Liver (tissue), 9 donors: ENCODE data around the gene RAB29. TPM values are rescaled to one million over a fixed set of nuclear protein-coding genes. Genes with fewer than 3 reads are reported as not detected.

Experiments used
- DNase-seq: peaks from one replicate; pipeline ENCODE4 v3.0.0-alpha.2; 2017; ENCODE audit warnings: low spot score
- H3K27ac ChIP-seq, 2 donors: one replicate each; pipeline ENCODE4 v1.7.0; 2013; ENCODE audit warnings: inconsistent platforms in 2 of 2, low read length in 2 of 2, control low read depth in 1 of 2, low read depth in 1 of 2, mild to moderate bottlenecking in 1 of 2
- H3K27me3 ChIP-seq, 4 donors: one replicate each; pipeline versions ENCODE4 v1.6.1 to v1.7.0; 2013; ENCODE audit warnings: low read length in 3 of 4, inconsistent platforms in 1 of 4, mild to moderate bottlenecking in 1 of 4, moderate library complexity in 1 of 4; ENCODE audit not compliant: control insufficient read depth in 4 of 4, insufficient read depth in 4 of 4
- H3K36me3 ChIP-seq, 4 donors: one replicate each; pipeline versions ENCODE4 v1.6.1 to v1.7.0; 2013; ENCODE audit warnings: low read length in 3 of 4, mild to moderate bottlenecking in 3 of 4, low read depth in 1 of 4, moderate library complexity in 1 of 4; ENCODE audit not compliant: control insufficient read depth in 4 of 4, insufficient read depth in 3 of 4
- H3K4me1 ChIP-seq, 4 donors: one replicate each; pipeline versions ENCODE4 v1.6.1 to v1.7.0; 2013; ENCODE audit warnings: low read length in 3 of 4, mild to moderate bottlenecking in 3 of 4, moderate library complexity in 1 of 4; ENCODE audit not compliant: control insufficient read depth in 4 of 4, insufficient read depth in 4 of 4
- H3K4me3 ChIP-seq, 3 donors: one replicate each; pipeline versions ENCODE4 v1.6.1 to v1.7.0; 2013; ENCODE audit warnings: low read length in 3 of 3, control low read depth in 1 of 3, low read depth in 1 of 3, mild to moderate bottlenecking in 1 of 3
- H3K9ac ChIP-seq, 2 donors: one replicate each; pipeline ENCODE4 v1.7.0; 2013; ENCODE audit warnings: low read length in 2 of 2, mild to moderate bottlenecking in 2 of 2, moderate library complexity in 2 of 2, control low read depth in 1 of 2, low read depth in 1 of 2
- H3K9me3 ChIP-seq, 4 donors: one replicate each; pipeline versions ENCODE4 v1.6.1 to v1.7.0; 2013; ENCODE audit warnings: low read length in 3 of 4; ENCODE audit not compliant: control insufficient read depth in 4 of 4
- ATF3 ChIP-seq: IDR thresholded peaks from 2 replicates; pipeline ENCODE4 v1.6.1; 2016; ENCODE audit warnings: antibody characterized with exemption
- CTCF ChIP-seq: fragments of 150-350 bp; IDR thresholded peaks from 2 replicates; pipeline ENCODE4 v1.5.1; 2017; ENCODE audit warnings: improper control_type of control experiment, low read depth, low read length; ENCODE audit not compliant: missing input control
- EGR1 ChIP-seq, 2 donors: IDR thresholded peaks; 2 replicates each; pipeline ENCODE4 v1.6.1; 2016 to 2018; ENCODE audit warnings: antibody characterized with exemption in 2 of 2, low read depth in 2 of 2
- FOXA1 ChIP-seq: IDR thresholded peaks from 2 replicates; pipeline ENCODE4 v1.6.1; 2016; ENCODE audit warnings: antibody characterized with exemption
- FOXA2 ChIP-seq: IDR thresholded peaks from 2 replicates; pipeline ENCODE4 v1.6.1; 2016; ENCODE audit warnings: antibody characterized with exemption
- HNF4A ChIP-seq, 2 donors: conservative IDR thresholded peaks; 2 replicates each; pipeline ENCODE4 v1.6.1; 2016; ENCODE audit warnings: antibody characterized with exemption in 2 of 2, mild to moderate bottlenecking in 2 of 2
- HNF4G ChIP-seq: IDR thresholded peaks from 2 replicates; pipeline ENCODE4 v1.6.1; 2016; ENCODE audit warnings: antibody characterized with exemption
- JUND ChIP-seq, 2 donors: IDR thresholded peaks; 2 replicates each; pipeline ENCODE4 v1.6.1; 2016; ENCODE audit warnings: antibody characterized with exemption in 2 of 2
- MAX ChIP-seq: IDR thresholded peaks from 2 replicates; pipeline ENCODE4 v1.6.1; 2016; ENCODE audit warnings: antibody characterized with exemption
- NR2F2 ChIP-seq: IDR thresholded peaks from 2 replicates; pipeline ENCODE4 v1.6.1; 2016; ENCODE audit warnings: antibody characterized with exemption
- RAD21 ChIP-seq, 2 donors: IDR thresholded peaks; 2 replicates each; pipeline ENCODE4 v1.6.1; 2016; ENCODE audit warnings: antibody characterized with exemption in 2 of 2, mild to moderate bottlenecking in 2 of 2
- REST ChIP-seq: IDR thresholded peaks from 2 replicates; pipeline ENCODE4 v1.6.1; 2016; ENCODE audit warnings: antibody characterized with exemption, mild to moderate bottlenecking
- RXRA ChIP-seq, 2 donors: IDR thresholded peaks; 2 replicates each; pipeline ENCODE4 v1.6.1; 2017 to 2018; ENCODE audit warnings: antibody characterized with exemption in 2 of 2, mild to moderate bottlenecking in 1 of 2
- TAF1 ChIP-seq: conservative IDR thresholded peaks from 2 replicates; pipeline ENCODE4 v1.6.1; 2016; ENCODE audit warnings: antibody characterized with exemption, mild to moderate bottlenecking
- YY1 ChIP-seq: IDR thresholded peaks from 2 replicates; pipeline ENCODE4 v1.6.1; 2016; ENCODE audit warnings: antibody characterized with exemption, mild to moderate bottlenecking
- ZBTB33 ChIP-seq: IDR thresholded peaks from 2 replicates; pipeline ENCODE4 v1.6.1; 2016; ENCODE audit warnings: antibody characterized with exemption
- WGBS: extraction: QIAGEN DNeasy Blood & Tissue Kit; methylation state at CpG from one replicate; pipeline ENCODE4 v1.1.7; 2013; 5-methylcytosine and 5-hydroxymethylcytosine counted together
- polyA plus RNA-seq, 2 donors: library from polyadenylated mRNA; stranded (reverse) in 1 of 2; unstranded in 1 of 2; fragments of 200-250 nt in 1 of 2; fragments of >200 nt in 1 of 2; fragmentation: Nextera tagmentation in 1 of 2; extraction: Ambion mirVana in 1 of 2; gene quantifications; one replicate each; pipeline versions ENCODE4 v1.2.1 to v1.2.3, GENCODE V29; 2013 to 2015
- total RNA-seq, 2 donors: library from RNA; depleted of rRNA; stranded (reverse); fragments of >200 nt; gene quantifications; one replicate each; pipeline ENCODE4 v1.2.3, GENCODE V29; 2014
- donor health status: healthy.
- donor health status: healthy.
- donor health status: healthy.
- donor health status: healthy.
- donor health status: healthy.

The RAB29 gene
- total and polyA plus RNA-seq, 4 donors: 11.0 to 25.0 (median 16.0) TPM

GRCh38 chr1:205756552-205756951 is 18.7 kb downstream of the RAB29 start:
- DNase-seq: no peak
- H3K27ac ChIP-seq: no peak overlapping the region
- H3K9me3 ChIP-seq: no peaks in the 10 kb centered on the region
- H3K36me3 ChIP-seq: no peaks in the 10 kb centered on the region
- H3K4me1 ChIP-seq: peaks cover 0 to 7% (median 1%) of the 10 kb centered on the region in 4 donors
- H3K27me3 ChIP-seq: no peaks in the 10 kb centered on the region
- H3K9ac ChIP-seq: no peak overlapping the region
- WGBS: 79% methylated on average over 3 of the region's 3 CpGs
- no peak for TF ChIP-seq EGR1 (IDR thresholded peaks at IDR 0.05; ENCODE audit: low read depth in 2 of 2)
- no peak for TF ChIP-seq HNF4G
- no peak for TF ChIP-seq ATF3
- no peak for TF ChIP-seq CTCF
- no peak for TF ChIP-seq RXRA (IDR thresholded peaks at IDR 0.05)
- TF ChIP-seq REST: no peak
- TF ChIP-seq RAD21 (IDR thresholded peaks at IDR 0.05): no peak
- TF ChIP-seq TAF1: no peak
- no peak for TF ChIP-seq FOXA1
- TF ChIP-seq ZBTB33: no peak
- TF ChIP-seq JUND (IDR thresholded peaks at IDR 0.05): no peak
- TF ChIP-seq YY1: no peak
- no peak for TF ChIP-seq FOXA2
- TF ChIP-seq MAX: no peak
- no peak overlapping the region for H3K4me3 ChIP-seq

GRCh38 chr1:205754857-205755256 is 20.4 kb downstream of the RAB29 start:
- WGBS: 94% methylated on average over 5 of the region's 5 CpGs
- Histone ChIP-seq H3K36me3 (no peaks in the 10 kb centered on the region), H3K4me1 (peaks cover 0 to 12% (median 2%) of the 10 kb centered on the region in 4 donors), H3K27me3 (no peaks in the 10 kb centered on the region), H3K4me3 (no peak overlapping the region), H3K27ac (no peak overlapping the region), H3K9ac (no peak overlapping the region), H3K9me3 (no peaks in the 10 kb centered on the region)
- no peak for DNase-seq
- TF ChIP-seq JUND (IDR thresholded peaks at IDR 0.05): no peak
- TF ChIP-seq RAD21 (IDR thresholded peaks at IDR 0.05): no peak
- no peak for TF ChIP-seq YY1
- no peak for TF ChIP-seq NR2F2
- TF ChIP-seq MAX: no peak
- TF ChIP-seq REST: no peak
- TF ChIP-seq HNF4G: no peak
- no peak for TF ChIP-seq CTCF
- TF ChIP-seq ATF3: no peak
- no peak for TF ChIP-seq TAF1
- TF ChIP-seq HNF4A (conservative IDR thresholded peaks at IDR 0.05): no peak
- TF ChIP-seq FOXA1: no peak
